IMR-90 (cell line): Measurements from ENCODE around the gene HLX. TPM values are rescaled to one million over a fixed set of nuclear protein-coding genes. Genes with fewer than 3 reads are reported as not detected.

Experiments used
- ATAC-seq: fragments of 200-7000 bp; cut with Tn5 transposase; 2 replicates; pipeline ENCODE4 v1.9.1; 2020; ENCODE audit warnings: low read depth, mild to moderate bottlenecking, moderate library complexity
- BruUV-seq: library from RNA; stranded (reverse); fragments of 400-500 nt; replicated peaks from 2 replicates; lab custom pipeline; 2021; lab: Mats Ljungman, UMichigan
- CTCF ChIA-PET: fragments of 300-600 bp; formaldehyde crosslinking; extraction: SDS; loops from one replicate; lab custom pipeline; 2021; ENCODE audit warnings: antibody characterized with exemption; lab: Yijun Ruan, JAX
- POLR2A ChIA-PET: fragments of 300-600 bp; sonication (Branson Sonifier 250); formaldehyde crosslinking; loops from one replicate; lab custom pipeline; 2022; ENCODE audit warnings: antibody characterized with exemption; ENCODE audit not compliant: unreplicated experiment; lab: Charles Lee
- DNase-seq: peaks from one replicate; pipeline ENCODE4 v3.0.0; 2013
- H2AFZ ChIP-seq: replicated peaks from 2 replicates; pipeline ENCODE3; 2013; ENCODE audit warnings: low read length, mild to moderate bottlenecking; ENCODE audit not compliant: poor library complexity
- H2AK5ac ChIP-seq: 2 replicates; pipeline ENCODE4 v1.6.1; 2013; ENCODE audit warnings: low read depth, low read length, inconsistent platforms
- H2AK9ac ChIP-seq: replicated peaks from 2 replicates; pipeline ENCODE3; 2013; ENCODE audit warnings: mild to moderate bottlenecking, low read depth, low read length, moderate library complexity; ENCODE audit not compliant: poor library complexity
- H2BK120ac ChIP-seq: 2 replicates; pipeline ENCODE4 v1.6.1; 2013; ENCODE audit warnings: low read depth, low read length, inconsistent platforms
- H2BK15ac ChIP-seq: 3 replicates; pipeline ENCODE4 v1.6.1; 2013; ENCODE audit warnings: low read depth, low read length, inconsistent platforms
- H2BK20ac ChIP-seq: 2 replicates; pipeline ENCODE4 v1.6.1; 2013; ENCODE audit warnings: low read depth, mild to moderate bottlenecking, inconsistent platforms, low read length, moderate library complexity
- H2BK5ac ChIP-seq: 2 replicates; pipeline ENCODE4 v1.6.1; 2013; ENCODE audit warnings: mild to moderate bottlenecking, low read depth, low read length, inconsistent platforms; ENCODE audit not compliant: poor library complexity, severe bottlenecking
- H3K14ac ChIP-seq: replicated peaks from 2 replicates; pipeline ENCODE4 v1.6.1; 2013; ENCODE audit warnings: low read depth, low read length, inconsistent platforms
- H3K18ac ChIP-seq: 2 replicates; pipeline ENCODE4 v1.6.1; 2013; ENCODE audit warnings: low read depth, low read length, control low read depth
- H3K23ac ChIP-seq: 2 replicates; pipeline ENCODE4 v1.6.1; 2013; ENCODE audit warnings: low read depth, low read length, inconsistent platforms
- H3K27ac ChIP-seq: 2 replicates; pipeline ENCODE4 v1.5.1; 2013; ENCODE audit warnings: mild to moderate bottlenecking, control low read depth, low read length; ENCODE audit not compliant: insufficient read depth
- H3K27me3 ChIP-seq: 2 replicates; pipeline ENCODE4 v1.6.1; 2013; ENCODE audit warnings: low read length; ENCODE audit not compliant: control insufficient read depth, insufficient read depth
- H3K36me3 ChIP-seq: 2 replicates; pipeline ENCODE4 v1.6.1; 2013; ENCODE audit warnings: low read length, mixed read lengths; ENCODE audit not compliant: control insufficient read depth, insufficient read depth
- H3K4ac ChIP-seq: 2 replicates; pipeline ENCODE4 v1.6.1; 2013; ENCODE audit warnings: low read depth, low read length, inconsistent platforms
- H3K4me1 ChIP-seq: 2 replicates; pipeline ENCODE4 v1.6.1; 2013; ENCODE audit warnings: low read length, mixed read lengths; ENCODE audit not compliant: control insufficient read depth, insufficient read depth
- H3K4me2 ChIP-seq: 2 replicates; pipeline ENCODE4 v1.6.1; 2013; ENCODE audit warnings: low read depth, mild to moderate bottlenecking, control low read depth, low read length, moderate library complexity
- H3K4me3 ChIP-seq: 2 replicates; pipeline ENCODE4 v1.5.1; 2013; ENCODE audit warnings: low read depth, mild to moderate bottlenecking, control low read depth, low read length, moderate library complexity; ENCODE audit not compliant: insufficient read depth
- H3K56ac ChIP-seq: 2 replicates; pipeline ENCODE4 v1.6.1; 2013; ENCODE audit warnings: low read length, inconsistent platforms; ENCODE audit not compliant: insufficient read depth; ENCODE audit errors: extremely low read depth
- H3K79me1 ChIP-seq, 2 experiments: 2 replicates each; pipeline ENCODE4 v1.6.1; 2013; ENCODE audit warnings: low read length in 2 of 2, inconsistent platforms in 1 of 2, low read depth in 1 of 2
- H3K9ac ChIP-seq: 2 replicates; pipeline ENCODE4 v1.6.1; 2013; ENCODE audit warnings: low read depth, low read length, control low read depth
- H3K9me1 ChIP-seq: 2 replicates; pipeline ENCODE4 v1.6.1; 2013; ENCODE audit warnings: low read length, inconsistent platforms; ENCODE audit not compliant: insufficient read depth
- H3K9me3 ChIP-seq: 2 replicates; pipeline ENCODE4 v1.6.1; 2013; ENCODE audit warnings: low read length; ENCODE audit not compliant: control insufficient read depth, insufficient read depth
- H4K20me1 ChIP-seq: 2 replicates; pipeline ENCODE4 v1.6.1; 2013; ENCODE audit warnings: low read length, inconsistent platforms; ENCODE audit not compliant: insufficient read depth
- H4K5ac ChIP-seq: 2 replicates; pipeline ENCODE4 v1.6.1; 2013; ENCODE audit warnings: mild to moderate bottlenecking, low read depth, low read length, control low read depth
- H4K8ac ChIP-seq, 2 experiments: 2 replicates each; pipeline ENCODE4 v1.6.1; 2013; ENCODE audit warnings: low read depth in 2 of 2, low read length in 2 of 2, control low read depth in 1 of 2, inconsistent platforms in 1 of 2
- H4K91ac ChIP-seq: 2 replicates; pipeline ENCODE4 v1.6.1; 2013; ENCODE audit warnings: low read depth, low read length, inconsistent platforms; ENCODE audit not compliant: insufficient read depth
- CEBPB ChIP-seq: IDR thresholded peaks from 2 replicates; pipeline ENCODE4 v1.6.1; 2012; ENCODE audit warnings: low read depth, low read length, improper control_type of control experiment
- MAFK ChIP-seq: IDR thresholded peaks from 2 replicates; pipeline ENCODE4 v1.6.1; 2012; ENCODE audit warnings: low read depth, low read length, improper control_type of control experiment
- MXI1 ChIP-seq: IDR thresholded peaks from 2 replicates; pipeline ENCODE4 v1.6.1; 2012; ENCODE audit warnings: low read depth, mild to moderate bottlenecking, low read length, moderate library complexity, borderline replicate concordance
- NFE2L2 ChIP-seq: fragments of 150-350 bp; IDR thresholded peaks from 2 replicates; pipeline ENCODE4 v1.6.1; 2016; ENCODE audit warnings: low read depth, mild to moderate bottlenecking, low read length
- SMC3 ChIP-seq: fragments of 150-350 bp; IDR thresholded peaks from 2 replicates; pipeline ENCODE4 v1.6.1; 2016; ENCODE audit warnings: low read depth, mild to moderate bottlenecking, antibody characterized with exemption, low read length, moderate library complexity
- WGBS, 2 experiments: methylation state at CpG; one replicate each; pipeline versions ENCODE4 v1.1.5 to v1.1.7; 2013; ENCODE audit warnings: missing lambda C conversion rate in 2 of 2; ENCODE audit not compliant: insufficient read length in 1 of 2; ENCODE audit errors: extremely low coverage in 2 of 2; 5-methylcytosine and 5-hydroxymethylcytosine counted together
- dilution Hi-C: fragments of 300-500 bp; cut with HindIII; formaldehyde crosslinking; loops from one replicate; pipeline ENCODE4 v1.14.3; 2018; ENCODE audit warnings: low sequenced_read_pairs; ENCODE audit not compliant: unreplicated experiment
- in situ Hi-C: fragments of 300-500 bp; cut with MboI; formaldehyde crosslinking; loops from 3 replicates; pipeline ENCODE4 v1.14.3; 2019; ENCODE audit warnings: low sequenced_read_pairs, inconsistent platforms, mixed read lengths
- intact Hi-C: fragments of 100-400 bp; cut with micrococcal nuclease; formaldehyde crosslinking; loops from 2 replicates; pipeline ENCODE4 v1.10.0; 2022
- polyA plus RNA-seq, 3 experiments: library from polyadenylated mRNA; depleted of rRNA; stranded (reverse); fragments of >200 nt; gene quantifications; 2 replicates each; pipeline ENCODE4 v1.2.3, GENCODE V29; 2012; ENCODE audit warnings: low replicate concordance in 1 of 3
- total RNA-seq: library from RNA; depleted of rRNA; stranded (reverse); fragments of >200 nt; gene quantifications from 2 replicates; pipeline ENCODE4 v1.2.3, GENCODE V29; 2012

The HLX gene
- total and polyA plus RNA-seq, 2 of the 4 experiments (the other 2 are of a cell fraction): 4.3 to 6.1 TPM

- Histone ChIP-seq H2AK9ac (no peak overlapping the region), H3K36me3 (peaks cover 32% of the 10 kb centered on the region), H2BK15ac (no peak overlapping the region), H4K5ac (no peak overlapping the region), H4K8ac (no peak overlapping the region), H3K9ac (no peak overlapping the region), H3K56ac (no peak overlapping the region), H3K23ac (no peak overlapping the region), H2AFZ (no peak overlapping the region), H2AK5ac (no peak overlapping the region), H4K91ac (no peak overlapping the region), H3K9me3 (peaks cover 13% of the 10 kb centered on the region), H3K27me3 (peaks cover 21% of the 10 kb centered on the region), H2BK5ac (no peak overlapping the region), H3K4me2 (no peak overlapping the region), H2BK20ac (no peak overlapping the region), H2BK120ac (no peak overlapping the region), H3K9me1 (peaks cover 3% of the 10 kb centered on the region; the same call in 1 of the 2 replicates), H3K14ac (no peak overlapping the region), H3K18ac (no peak overlapping the region), H4K20me1 (no peaks in the 10 kb centered on the region), H3K79me1 (peaks cover 2 to 4% of the 10 kb centered on the region in 2 experiments; a peak in 2 of 4 replicates), H3K27ac (no peak overlapping the region), H3K4me3 (no peak overlapping the region), H3K4ac (no peak overlapping the region), H3K4me1 (peaks cover 5% of the 10 kb centered on the region)
- ChIA-PET POLR2A (no interaction called here), CTCF (no interaction called here)
- DNase-seq (no peak), ATAC-seq (no peak)
- no peak for TF ChIP-seq NFE2L2
- TF ChIP-seq SMC3: no peak
- no peak for TF ChIP-seq MXI1
- no peak for TF ChIP-seq CEBPB
- TF ChIP-seq MAFK: no peak
- 69% methylated on average over 4 of the region's 11 CpGs; no CpG with 5 or more reads in 1 of the 2 experiments for WGBS, 2 experiments
- dilution Hi-C loops: no loop called here
- intact Hi-C loops: no loop called here
- BruUV-seq: no TSS peak
- in situ Hi-C loops: loop anchor here (5.0 to 10.0 kb wide), 2 partner anchors 208 to 550 kb away; no protein-coding TSS in a partner anchor
Measured at GRCh38 chr1:220887202-220887519, 7.9 kb downstream of the HLX start.
